Measurements from ENCODE around the gene TLX2. TPM values are rescaled to one million over a fixed set of nuclear protein-coding genes. Genes with fewer than 3 reads are reported as not detected.

TLX2 gene
- total and polyA plus RNA-seq, 2 donors (not counting 3 experiments of a cell fraction or from before 2014, with no cell fraction given): not detected

DNA sequence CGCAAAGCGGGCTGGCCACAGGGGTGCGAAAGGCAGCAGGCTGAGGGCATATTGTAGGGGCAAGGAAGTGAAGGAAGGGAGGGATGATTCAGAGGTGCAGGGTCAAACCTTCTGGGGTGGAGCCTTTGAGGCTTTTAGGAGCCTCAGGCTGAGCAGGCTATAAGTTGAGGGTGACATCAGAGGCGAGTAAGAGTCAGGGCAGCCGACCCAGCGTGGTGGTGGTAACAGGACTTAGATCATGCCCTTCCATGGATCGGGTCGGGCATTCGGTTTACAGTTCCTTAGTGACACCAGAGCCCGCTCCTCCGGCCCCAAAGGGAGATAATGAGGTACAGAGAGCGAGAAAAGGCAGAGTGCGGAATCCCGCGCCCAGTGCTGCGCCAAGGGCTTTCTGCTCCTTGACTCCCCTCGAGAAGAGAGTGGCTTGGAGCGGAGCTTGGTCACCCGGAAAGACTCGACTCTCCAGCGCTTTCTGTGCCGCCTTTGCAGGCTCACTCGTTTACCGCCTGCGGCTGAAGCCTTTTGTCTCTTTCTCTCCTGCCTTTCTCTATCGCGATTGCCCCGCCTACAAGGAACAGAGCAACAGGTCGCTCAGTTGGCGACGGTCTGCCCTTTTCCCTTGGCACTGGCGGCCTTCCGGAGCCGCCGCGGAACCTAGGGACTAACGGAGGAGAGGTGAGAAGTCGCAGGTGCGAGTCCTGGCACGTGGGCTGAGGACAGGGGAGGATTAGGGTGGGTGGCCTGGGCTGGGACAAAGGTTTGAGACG is 15.6 kb upstream of the TLX2 start:
- Histone ChIP-seq H3K9ac (replicated peaks; ENCODE audit: extremely low read depth, insufficient read depth, low read length) (no peak overlapping the region), H3K79me2 (ENCODE audit: control insufficient read depth, insufficient read depth, low read length) (no peaks in the 10 kb centered on the region), H3K27ac (ENCODE audit: insufficient read depth, low read depth, low read length) (no peak overlapping the region), H3K27me3 (ENCODE audit: control insufficient read depth in 2 of 2, insufficient read depth in 2 of 2, low read length in 2 of 2) (peaks cover 23 to 40% of the 10 kb centered on the region in 2 experiments), H4K20me1 (replicated peaks; ENCODE audit: control insufficient read depth, extremely low read depth, insufficient read depth, low read length) (no peaks in the 10 kb centered on the region), H3K4me3 (replicated peaks in 1 of 3; ENCODE audit: insufficient read depth in 1 of 3, low read depth in 1 of 3, low read length in 3 of 3) (peak overlapping the region in 2 of 3 experiments; percentile 19 to 25), H3K4me2 (ENCODE audit: insufficient read depth, low read length) (peak overlapping the region; percentile 50), H2AFZ (ENCODE audit: low read depth, low read length) (peak overlapping the region; percentile 11), H3K9me1 (replicated peaks; ENCODE audit: control insufficient read depth, extremely low read depth, insufficient read depth, low read length) (no peaks in the 10 kb centered on the region), H3K4me1 (ENCODE audit: control insufficient read depth, extremely low read depth, insufficient read depth, low read length) (peaks cover 30% of the 10 kb centered on the region), H3K9me3 (replicated peaks; ENCODE audit: control insufficient read depth, insufficient read depth, low read length) (no peaks in the 10 kb centered on the region), H3K36me3 (ENCODE audit: control insufficient read depth in 2 of 2, extremely low read depth in 1 of 2, insufficient read depth in 2 of 2, low read length in 2 of 2) (no peaks in the 10 kb centered on the region)
- DNase-seq (ENCODE audit: low read depth, low spot score) (peak; percentile 35), FAIRE-seq (peak; percentile 62)
- POLR2A ChIA-PET: interaction anchor here (1.1 kb wide), 1 partner anchor 30 kb away, joined by 3 read pairs; the partner anchor contains the start of gene AUP1
- CTCF ChIA-PET: interaction anchor here (0.7 to 2.6 kb wide), 7 partner anchors 8 to 87 kb away, joined by 3 to 6 read pairs (median 3); partner anchors contain the start of genes CCDC142, TTC31 and WBP1
- TF ChIP-seq, protein P1, sequence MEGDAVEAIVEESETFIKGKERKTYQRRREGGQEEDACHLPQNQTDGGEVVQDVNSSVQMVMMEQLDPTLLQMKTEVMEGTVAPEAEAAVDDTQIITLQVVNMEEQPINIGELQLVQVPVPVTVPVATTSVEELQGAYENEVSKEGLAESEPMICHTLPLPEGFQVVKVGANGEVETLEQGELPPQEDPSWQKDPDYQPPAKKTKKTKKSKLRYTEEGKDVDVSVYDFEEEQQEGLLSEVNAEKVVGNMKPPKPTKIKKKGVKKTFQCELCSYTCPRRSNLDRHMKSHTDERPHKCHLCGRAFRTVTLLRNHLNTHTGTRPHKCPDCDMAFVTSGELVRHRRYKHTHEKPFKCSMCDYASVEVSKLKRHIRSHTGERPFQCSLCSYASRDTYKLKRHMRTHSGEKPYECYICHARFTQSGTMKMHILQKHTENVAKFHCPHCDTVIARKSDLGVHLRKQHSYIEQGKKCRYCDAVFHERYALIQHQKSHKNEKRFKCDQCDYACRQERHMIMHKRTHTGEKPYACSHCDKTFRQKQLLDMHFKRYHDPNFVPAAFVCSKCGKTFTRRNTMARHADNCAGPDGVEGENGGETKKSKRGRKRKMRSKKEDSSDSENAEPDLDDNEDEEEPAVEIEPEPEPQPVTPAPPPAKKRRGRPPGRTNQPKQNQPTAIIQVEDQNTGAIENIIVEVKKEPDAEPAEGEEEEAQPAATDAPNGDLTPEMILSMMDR (IDR thresholded peaks at IDR 0.05; ENCODE audit: extremely low read depth in 1 of 2, insufficient read depth in 1 of 2, low read depth in 1 of 2, low read length in 2 of 2): no peak
- TF ChIP-seq EZH2 (IDR thresholded peaks at IDR 0.05; ENCODE audit: borderline replicate concordance, low read depth, low read length, severe bottlenecking): peak; percentile 95
- no peak for TF ChIP-seq MYC (IDR thresholded peaks at IDR 0.05; ENCODE audit: low read depth, low read length)
- TF ChIP-seq POLR2A (IDR thresholded peaks at IDR 0.05; ENCODE audit: low read depth, low read length): no peak
- peak; percentile 17 for TF ChIP-seq FOS (IDR thresholded peaks at IDR 0.05; ENCODE audit: borderline replicate concordance, insufficient read depth, low read length)
- no peak for TF ChIP-seq POLR2AphosphoS5 (IDR thresholded peaks at IDR 0.05; ENCODE audit: insufficient read depth, low read depth, low read length)
- TF ChIP-seq GATA2 (IDR thresholded peaks at IDR 0.05; ENCODE audit: insufficient read depth, insufficient read length, low read depth, low read length): no peak
- TF ChIP-seq, protein P2, sequence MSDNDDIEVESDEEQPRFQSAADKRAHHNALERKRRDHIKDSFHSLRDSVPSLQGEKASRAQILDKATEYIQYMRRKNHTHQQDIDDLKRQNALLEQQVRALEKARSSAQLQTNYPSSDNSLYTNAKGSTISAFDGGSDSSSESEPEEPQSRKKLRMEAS (IDR thresholded peaks at IDR 0.05; ENCODE audit: insufficient read depth, insufficient read length): no peak
- TF ChIP-seq JUN (IDR thresholded peaks at IDR 0.05; ENCODE audit: borderline replicate concordance, insufficient read depth, insufficient read length, low read depth): no peak
- dilution Hi-C loops (cut with MboI; ENCODE audit: extremely low pct_ligation_motif_present, low sequenced_read_pairs): no loop called here
- intact Hi-C loops (cut with micrococcal nuclease): loop anchor here (1.0 to 5.0 kb wide), 2 partner anchors 15 to 34 kb away; partner anchors contain the start of gene TTC31
- BruUV-seq (replicated peaks): no TSS peak
